BJ (cell line): Measurements from ENCODE around the gene SLC10A1. TPM values are rescaled to one million over a fixed set of nuclear protein-coding genes. Genes with fewer than 3 reads are reported as not detected.

ENCODE experiments used
- CTCF ChIA-PET: fragments of 350-600 bp; formaldehyde crosslinking; extraction: SDS; loops from one replicate; lab custom pipeline; 2021; ENCODE audit warnings: antibody characterized with exemption, inconsistent platforms; lab: Yijun Ruan, JAX
- POLR2A ChIA-PET: fragments of 300-600 bp; sonication (Branson Sonifier 250); formaldehyde crosslinking; extraction: SDS; loops from one replicate; lab custom pipeline; 2021; ENCODE audit warnings: antibody characterized with exemption; lab: Charles Lee
- DNase-seq: peaks from one replicate; pipeline ENCODE4 v3.0.0-alpha.2; 2011; ENCODE audit warnings: low read depth
- H3K27me3 ChIP-seq: 2 replicates; pipeline ENCODE4 v1.6.0; 2011; ENCODE audit warnings: low read length; ENCODE audit not compliant: control insufficient read depth, insufficient read depth
- H3K36me3 ChIP-seq: 2 replicates; pipeline ENCODE4 v1.5.1; 2011; ENCODE audit warnings: low read length; ENCODE audit not compliant: control insufficient read depth, insufficient read depth
- H3K4me3 ChIP-seq: 2 replicates; pipeline ENCODE4 v1.5.1; 2011; ENCODE audit warnings: low read depth, mild to moderate bottlenecking, control low read depth, low read length
- CTCF ChIP-seq: IDR thresholded peaks from 2 replicates; pipeline ENCODE4 v1.5.1; 2011; ENCODE audit warnings: low read depth, mild to moderate bottlenecking, control low read depth, inconsistent platforms, low read length, moderate library complexity; ENCODE audit not compliant: insufficient read depth
- polyA plus RNA-seq: library from polyadenylated mRNA; depleted of rRNA; stranded (reverse); fragments of >200 nt; gene quantifications from 2 replicates; pipeline ENCODE4 v1.2.3, GENCODE V29; 2011

The SLC10A1 gene
- polyA plus RNA-seq, 1 experiment: not detected

GRCh38 chr14:69798339-69798735 lies 1.3 kb upstream of the SLC10A1 start:
- ChIA-PET POLR2A (no interaction called here), CTCF (interaction anchor here (1.4 to 2.1 kb wide), 2 partner anchors 20 to 275 kb away, joined by 3 to 9 read pairs; no protein-coding TSS in a partner anchor)
- Histone ChIP-seq H3K27me3 (no peaks in the 10 kb centered on the region), H3K4me3 (no peak overlapping the region), H3K36me3 (no peaks in the 10 kb centered on the region)
- no peak for DNase-seq
- TF ChIP-seq CTCF: no peak

GRCh38 chr14:69797573-69798338 lies 715 bp upstream of the SLC10A1 start:
- ChIA-PET POLR2A (no interaction called here), CTCF (interaction anchor here (1.4 to 2.1 kb wide), 2 partner anchors 21 to 276 kb away, joined by 3 to 9 read pairs; no protein-coding TSS in a partner anchor)
- DNase-seq: no peak
- no peaks in the 10 kb centered on the region for H3K27me3 ChIP-seq
- TF ChIP-seq CTCF: no peak
- H3K4me3 ChIP-seq: no peak overlapping the region
- H3K36me3 ChIP-seq: no peaks in the 10 kb centered on the region

GRCh38 chr14:69795691-69796090 lies 1.4 kb downstream of the SLC10A1 start:
- ChIA-PET POLR2A (no interaction called here), CTCF (no interaction called here)
- no peak for DNase-seq
- Histone ChIP-seq H3K4me3 (no peak overlapping the region), H3K27me3 (no peaks in the 10 kb centered on the region), H3K36me3 (no peaks in the 10 kb centered on the region)
- no peak for TF ChIP-seq CTCF

GRCh38 chr14:69794791-69795190 lies 2.2 kb downstream of the SLC10A1 start:
- ChIA-PET CTCF (no interaction called here), POLR2A (no interaction called here)
- no peak for TF ChIP-seq CTCF
- H3K4me3 ChIP-seq: no peak overlapping the region
- no peaks in the 10 kb centered on the region for H3K27me3 ChIP-seq
- DNase-seq: no peak
- H3K36me3 ChIP-seq: no peaks in the 10 kb centered on the region

GRCh38 chr14:69792887-69793421 lies 4.1 kb downstream of the SLC10A1 start:
- H3K4me3 ChIP-seq: no peak overlapping the region
- no peak for DNase-seq
- ChIA-PET POLR2A (no interaction called here), CTCF (no interaction called here)
- TF ChIP-seq CTCF: no peak
- H3K27me3 ChIP-seq: no peaks in the 10 kb centered on the region
- H3K36me3 ChIP-seq: no peaks in the 10 kb centered on the region
